HG03139 (cell line): ENCODE measurements around the gene ZBTB8A.
"Not testable (repeated sequence)": the region's sequence is repeated elsewhere in the genome, so short reads cannot be mapped to it uniquely, and the experiment has no call there.

Experiments used
- ATAC-seq: cut with Tn5 transposase; IDR thresholded peaks from one replicate; pipeline ENCODE4 v1.9.1; 2021; ENCODE audit not compliant: unreplicated experiment

The ZBTB8A gene

GRCh38 chr1:32538887-32539583 is at the start of gene ZBTB8A:
Gene ZBTB8A, plus strand, starts transcription at chr1:32539427. Its CDS starts 53,505 bp downstream, at chr1:32592932.
- ATAC-seq: no peak

- no peak for ATAC-seq
Observed at GRCh38 chr1:32489774-32490454, 49.3 kb upstream of the ZBTB8A start.

DNA sequence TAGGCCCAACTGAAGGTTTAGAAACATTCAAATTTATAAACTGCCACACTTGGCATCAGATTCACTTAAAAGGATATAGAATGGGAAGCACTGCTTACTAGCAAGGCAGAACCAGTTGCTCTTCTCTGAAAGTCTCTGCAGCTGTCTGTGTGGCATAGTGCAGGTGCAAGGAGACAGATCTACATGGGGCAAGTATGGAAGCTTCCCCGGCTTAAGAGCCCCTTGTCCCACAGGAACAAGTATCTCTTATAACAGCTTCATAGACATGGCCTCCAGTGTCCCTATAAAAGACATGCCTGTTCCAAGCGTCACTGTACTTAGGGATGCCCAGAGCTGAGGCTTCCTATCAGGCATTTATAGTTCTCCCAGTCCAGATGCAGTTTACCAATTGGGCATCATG is 47.8 kb upstream of the ZBTB8A start:
- ATAC-seq: no peak

DNA sequence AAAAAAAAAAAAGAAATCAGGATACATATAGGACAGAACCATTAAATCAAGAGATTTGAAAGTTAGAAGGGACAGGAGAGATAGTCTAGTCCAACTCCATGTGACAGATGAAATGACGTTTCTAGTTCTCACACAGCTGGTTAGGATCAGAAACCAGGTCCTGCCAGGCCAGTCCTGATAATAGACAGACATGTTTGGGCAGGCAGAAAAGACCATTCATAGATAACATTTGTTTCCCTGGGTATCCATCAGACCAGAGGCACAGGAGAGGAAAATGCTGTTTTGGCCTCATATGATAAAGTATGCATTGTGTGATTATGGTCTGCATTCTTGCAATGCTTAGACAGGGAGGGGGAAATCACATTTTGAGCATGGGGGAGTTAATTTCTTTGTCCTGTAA is 45.0 kb upstream of the ZBTB8A start:
- ATAC-seq: no peak

DNA sequence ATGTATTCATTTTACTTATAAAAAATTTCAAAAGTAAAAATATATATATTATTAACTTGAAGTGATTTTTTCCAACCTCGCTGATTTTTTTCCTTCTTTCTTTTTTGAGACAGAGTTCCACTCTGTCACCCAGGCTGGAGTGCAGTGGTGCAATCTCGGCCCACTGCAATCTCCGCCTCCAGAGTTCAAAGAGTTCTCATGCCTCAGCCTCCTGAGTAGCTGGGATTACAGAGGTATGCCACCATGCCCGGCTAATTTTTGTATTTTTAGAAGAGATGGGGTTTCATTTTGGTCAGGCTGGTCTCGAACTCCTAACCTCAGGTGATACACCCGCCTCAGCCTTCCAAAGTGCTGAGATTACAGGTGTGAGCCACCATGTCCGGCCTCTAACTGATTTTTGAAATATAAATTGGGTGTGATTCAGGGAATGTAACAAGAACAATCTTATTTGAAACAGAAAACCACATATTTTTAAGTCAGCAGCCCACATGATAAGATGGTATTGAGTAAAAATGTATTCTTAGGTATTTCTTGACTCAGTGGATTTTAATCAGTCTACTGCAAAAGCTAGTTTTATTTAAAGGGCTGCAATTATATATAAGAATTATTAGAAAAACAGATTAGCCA is 44.4 kb upstream of the ZBTB8A start:
- ATAC-seq: no peak

DNA sequence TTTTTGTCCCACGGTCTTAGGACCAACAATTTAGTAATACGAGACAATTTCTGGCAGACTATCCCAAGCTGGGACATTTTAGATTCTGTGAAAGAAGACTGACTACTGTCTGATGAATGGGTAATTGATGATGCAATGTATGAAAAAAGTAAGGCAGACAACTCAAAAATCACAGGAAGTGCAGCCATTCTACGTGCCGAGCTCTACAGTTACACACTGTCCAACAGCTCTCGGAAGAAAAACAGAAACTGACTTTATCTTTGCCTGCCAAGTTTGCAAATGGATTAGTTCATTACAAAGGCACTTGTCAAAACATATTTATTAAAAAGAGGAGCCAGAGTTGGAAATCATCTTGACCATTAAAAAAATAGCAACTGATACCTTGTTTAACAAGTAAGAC is 43.1 kb upstream of the ZBTB8A start:
- ATAC-seq: no peak

DNA sequence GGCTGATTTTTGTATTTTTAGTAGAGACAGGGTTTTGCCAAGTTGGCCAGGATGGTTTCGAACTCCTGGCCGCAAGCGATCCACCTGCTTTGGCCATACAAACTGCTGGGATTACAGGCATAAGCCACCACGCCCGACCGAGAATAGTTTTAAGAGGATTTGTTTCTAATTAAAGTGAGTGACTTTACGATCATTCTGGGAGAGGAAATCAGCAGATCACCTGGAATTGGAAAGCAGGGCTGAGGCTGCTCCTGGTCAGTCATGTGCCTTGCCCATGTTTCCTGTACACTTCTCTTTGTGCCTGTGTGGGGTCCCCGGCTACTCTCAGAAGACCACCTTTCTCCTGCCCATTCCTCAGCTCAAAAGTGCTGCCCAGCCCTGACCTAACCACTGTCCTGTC is 40.5 kb upstream of the ZBTB8A start:
- no peak for ATAC-seq

DNA sequence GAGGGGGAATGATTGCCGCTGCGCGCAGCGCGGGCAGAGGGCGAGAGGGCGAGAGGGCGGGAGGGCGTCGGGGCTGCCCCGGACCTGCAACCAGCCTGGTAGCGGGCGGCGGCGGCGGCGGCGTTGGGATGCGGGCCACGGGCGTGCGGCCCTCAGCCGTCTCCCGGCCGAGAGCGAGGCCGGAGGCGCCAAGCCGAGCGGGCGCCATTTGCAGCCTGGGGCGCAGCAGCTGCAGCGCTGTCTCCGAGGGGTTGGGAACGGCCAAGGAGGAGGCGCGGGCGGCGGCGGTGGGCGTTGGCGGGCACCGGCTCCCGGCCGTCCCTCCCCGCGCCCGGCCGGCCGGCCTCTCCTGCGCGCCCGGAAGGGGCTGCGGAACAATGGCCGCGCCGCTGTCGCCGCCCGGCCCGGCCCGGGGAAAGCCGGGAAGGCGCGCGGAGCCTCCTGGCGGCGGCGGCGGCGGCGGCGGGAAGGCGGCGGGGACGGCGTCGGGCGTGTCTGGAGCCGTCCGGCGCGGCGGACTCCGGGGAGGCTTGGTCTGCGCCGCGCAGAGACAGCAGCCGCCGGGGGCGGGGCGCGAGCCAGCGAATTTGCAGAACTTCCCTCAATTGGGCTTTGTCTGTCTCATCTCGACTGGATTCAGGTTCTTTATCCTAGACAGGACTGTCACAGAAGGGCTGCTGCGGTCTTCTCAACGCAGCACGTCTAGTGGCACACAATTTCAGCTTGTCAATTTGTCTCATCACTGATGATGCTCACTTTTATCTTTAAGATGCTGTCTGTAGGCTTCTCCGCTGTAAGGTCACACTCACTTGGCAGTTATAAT is 38.6 kb upstream of the ZBTB8A start:
- no peak for ATAC-seq

DNA sequence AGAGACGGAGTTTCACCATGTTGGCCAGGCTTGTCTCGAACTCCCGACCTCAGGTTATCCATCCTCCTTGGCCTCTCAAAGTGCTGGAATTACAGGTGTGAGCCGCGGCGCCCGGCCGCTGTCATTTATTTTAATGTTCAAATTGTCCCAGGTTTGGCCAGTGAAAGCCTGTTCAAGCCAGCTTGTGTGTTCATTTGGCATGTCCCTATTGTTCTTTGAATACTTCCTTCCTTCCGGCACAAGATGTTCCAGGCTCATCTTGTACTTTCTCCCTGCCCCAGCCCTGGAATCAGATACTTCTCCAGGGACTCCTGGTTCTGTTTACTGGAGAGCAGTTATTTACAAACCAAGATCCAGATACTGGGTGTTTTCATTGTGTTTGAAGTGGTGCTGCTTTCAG is 37.4 kb upstream of the ZBTB8A start:
- ATAC-seq: no peak

DNA sequence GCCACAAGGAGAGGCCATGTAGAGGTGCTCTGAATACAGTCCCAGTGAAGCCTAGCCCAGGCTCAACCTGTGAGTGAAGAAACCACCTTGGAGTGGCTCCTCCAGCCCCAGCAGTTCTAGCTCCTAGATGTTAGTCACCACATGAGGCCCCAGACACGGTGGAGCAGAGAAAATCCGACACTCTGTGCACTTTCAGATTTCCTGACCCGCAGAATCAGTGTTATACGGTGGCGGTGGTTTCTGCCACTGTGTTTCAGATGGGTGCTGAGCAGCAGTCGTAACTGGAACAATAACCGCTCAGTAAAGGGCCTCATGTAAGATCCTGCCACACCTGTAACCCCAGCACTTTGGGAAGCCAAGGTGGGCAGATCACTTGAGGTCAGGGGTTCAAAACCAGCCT is 36.1 kb upstream of the ZBTB8A start:
- ATAC-seq: no peak

- ATAC-seq: no peak
Observed at GRCh38 chr1:32507021-32507420, 32.2 kb upstream of the ZBTB8A start.

DNA sequence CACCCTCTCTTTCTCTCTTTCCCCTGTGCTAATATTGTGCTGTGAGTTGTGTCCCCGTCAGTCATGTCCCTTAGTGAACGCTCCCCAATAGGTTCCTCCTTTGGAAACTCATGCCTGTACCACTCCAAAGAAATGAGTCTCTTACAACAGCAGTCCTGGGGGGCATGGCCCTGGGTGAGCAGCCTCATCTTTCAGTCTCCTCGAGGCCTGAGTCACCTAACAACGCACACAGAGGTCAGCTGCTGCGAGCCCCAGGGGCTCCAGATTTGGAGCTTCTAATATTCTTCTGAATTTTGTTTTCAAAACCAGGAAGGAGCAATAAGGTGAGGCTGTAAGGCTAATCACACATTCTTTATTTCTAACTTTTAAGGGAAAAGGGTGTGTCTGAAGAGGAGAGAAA is 30.5 kb upstream of the ZBTB8A start:
- ATAC-seq: no peak

GRCh38 chr1:32509939-32510338 is 29.3 kb upstream of the ZBTB8A start:
- no peak for ATAC-seq

GRCh38 chr1:32516402-32516801 is 22.8 kb upstream of the ZBTB8A start:
- no peak for ATAC-seq

DNA sequence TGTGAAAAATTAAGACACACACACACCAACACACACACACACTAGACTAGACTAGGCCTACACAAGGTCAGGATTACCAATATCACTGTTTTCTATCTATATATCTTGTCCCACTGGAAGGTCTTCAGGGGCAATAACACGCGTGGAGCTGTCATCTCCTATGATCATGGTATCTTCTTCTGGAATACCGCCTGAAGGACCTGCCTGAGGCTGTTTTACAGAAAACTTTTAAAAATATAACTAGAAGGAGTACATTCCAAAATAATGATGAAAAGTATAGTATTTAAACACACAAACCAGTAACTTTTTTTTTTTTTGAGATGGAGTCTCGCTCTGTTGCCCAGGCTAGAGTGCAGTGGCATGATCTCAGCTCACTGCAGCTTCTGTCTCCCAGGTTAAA is 20.3 kb upstream of the ZBTB8A start:
- no peak for ATAC-seq

GRCh38 chr1:32521165-32521564 is 18.1 kb upstream of the ZBTB8A start:
- no peak for ATAC-seq

GRCh38 chr1:32525053-32525452 is 14.2 kb upstream of the ZBTB8A start:
- no peak for ATAC-seq

DNA sequence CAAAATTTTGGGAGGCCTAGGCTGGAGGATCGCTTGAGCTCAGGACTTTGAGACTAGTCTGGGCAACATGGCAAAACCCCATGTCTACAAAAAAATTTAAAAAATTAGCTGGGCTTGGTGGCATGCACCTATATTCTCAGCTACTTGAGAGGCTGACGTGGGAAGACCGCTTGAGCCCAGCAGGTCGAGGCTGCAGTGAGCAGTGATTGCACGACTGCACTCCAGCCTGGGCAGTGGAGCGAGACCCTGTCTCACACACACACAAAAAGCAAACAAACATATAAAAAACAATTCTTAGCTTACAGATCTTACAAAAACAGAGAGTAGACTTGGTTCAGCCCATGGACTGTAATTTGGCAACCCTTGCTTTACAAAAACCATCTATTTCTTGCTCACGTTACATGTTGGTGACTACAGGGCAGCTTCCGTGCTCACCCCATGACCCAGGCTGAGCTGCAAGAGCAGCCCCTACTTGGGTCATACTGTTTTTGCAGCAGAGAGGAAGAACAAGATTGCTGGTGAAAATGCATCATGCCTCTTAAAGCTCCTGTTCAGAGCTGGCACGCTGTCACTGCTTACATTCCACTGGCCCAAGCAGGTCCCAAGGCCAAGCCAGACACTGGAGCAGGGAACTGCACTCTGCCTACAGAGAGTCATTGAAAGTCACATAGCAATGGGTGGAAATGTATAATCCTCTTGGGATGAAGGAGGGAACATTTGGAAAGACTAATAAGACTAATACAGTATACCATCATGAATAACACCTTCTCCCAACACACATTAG is 13.4 kb upstream of the ZBTB8A start:
- no peak for ATAC-seq

- not testable (repeated sequence) for ATAC-seq
Observed at GRCh38 chr1:32528550-32528949, 10.7 kb upstream of the ZBTB8A start.

DNA sequence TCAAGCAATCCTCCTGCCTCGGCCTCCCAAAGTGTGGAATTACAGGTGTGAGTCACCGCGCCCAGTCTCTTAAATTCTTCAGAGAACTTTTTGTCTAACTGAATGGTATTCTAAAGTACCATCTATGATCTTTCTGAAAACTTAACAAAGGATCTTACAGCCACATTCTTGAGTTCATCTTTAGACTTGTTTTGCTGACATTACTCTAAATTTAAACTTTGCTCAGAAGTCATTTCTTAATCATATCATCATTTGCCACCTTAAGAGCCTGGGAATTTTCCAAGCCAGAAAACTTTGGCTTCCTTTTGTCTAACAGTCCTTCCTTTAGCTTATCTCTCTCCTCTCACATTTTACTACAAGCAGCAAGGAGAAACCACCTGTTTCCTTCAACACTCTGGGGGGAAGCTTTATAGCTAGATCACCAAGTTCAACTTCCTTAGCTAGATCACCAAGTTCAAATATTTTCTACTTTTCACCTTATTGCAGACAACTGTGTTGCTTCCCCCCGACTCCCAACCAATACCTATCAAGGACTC is 5.4 kb upstream of the ZBTB8A start:
- ATAC-seq: no peak
